Measurements from ENCODE around the gene BAK1. TPM values are rescaled to one million over a fixed set of nuclear protein-coding genes. Genes with fewer than 3 reads are reported as not detected.

BAK1 gene
- total and polyA plus RNA-seq, 2 donors (not counting 3 experiments of a cell fraction or from before 2014, with no cell fraction given): 25.4 to 37.1 TPM

DNA sequence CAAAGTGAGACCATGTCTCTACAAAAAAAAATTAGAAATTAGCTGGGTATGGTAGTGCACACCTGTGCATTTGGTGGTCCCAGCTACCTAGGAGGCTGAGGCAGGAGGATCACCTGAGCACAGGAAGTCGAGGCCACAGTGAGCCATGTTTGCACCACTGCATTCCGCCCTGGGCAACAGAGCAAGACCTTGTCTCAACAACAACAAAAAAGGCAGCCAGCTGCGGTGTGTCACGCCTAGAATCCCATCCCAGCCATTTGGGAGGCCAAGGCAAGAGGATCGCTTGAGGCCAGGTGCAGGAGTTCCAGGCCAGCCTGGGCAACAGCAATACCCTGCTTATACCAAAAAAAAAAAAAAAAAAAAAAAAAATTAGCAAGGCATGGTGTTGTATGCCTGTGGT, 1.1 kb upstream of the BAK1 start:
- DNase-seq (ENCODE audit: low read depth, low spot score) (no peak), FAIRE-seq (no peak)
- dilution Hi-C loops (cut with MboI; ENCODE audit: extremely low pct_ligation_motif_present, low sequenced_read_pairs): no loop called here
- H3K9me1 ChIP-seq (replicated peaks; ENCODE audit: control insufficient read depth, extremely low read depth, insufficient read depth, low read length): no peaks in the 10 kb centered on the region
- H3K4me1 ChIP-seq (ENCODE audit: control insufficient read depth, extremely low read depth, insufficient read depth, low read length): peaks cover 19% of the 10 kb centered on the region
- H3K4me3 ChIP-seq (replicated peaks in 1 of 3; ENCODE audit: insufficient read depth in 1 of 3, low read depth in 1 of 3, low read length in 3 of 3): no peak overlapping the region
- TF ChIP-seq, protein P1, sequence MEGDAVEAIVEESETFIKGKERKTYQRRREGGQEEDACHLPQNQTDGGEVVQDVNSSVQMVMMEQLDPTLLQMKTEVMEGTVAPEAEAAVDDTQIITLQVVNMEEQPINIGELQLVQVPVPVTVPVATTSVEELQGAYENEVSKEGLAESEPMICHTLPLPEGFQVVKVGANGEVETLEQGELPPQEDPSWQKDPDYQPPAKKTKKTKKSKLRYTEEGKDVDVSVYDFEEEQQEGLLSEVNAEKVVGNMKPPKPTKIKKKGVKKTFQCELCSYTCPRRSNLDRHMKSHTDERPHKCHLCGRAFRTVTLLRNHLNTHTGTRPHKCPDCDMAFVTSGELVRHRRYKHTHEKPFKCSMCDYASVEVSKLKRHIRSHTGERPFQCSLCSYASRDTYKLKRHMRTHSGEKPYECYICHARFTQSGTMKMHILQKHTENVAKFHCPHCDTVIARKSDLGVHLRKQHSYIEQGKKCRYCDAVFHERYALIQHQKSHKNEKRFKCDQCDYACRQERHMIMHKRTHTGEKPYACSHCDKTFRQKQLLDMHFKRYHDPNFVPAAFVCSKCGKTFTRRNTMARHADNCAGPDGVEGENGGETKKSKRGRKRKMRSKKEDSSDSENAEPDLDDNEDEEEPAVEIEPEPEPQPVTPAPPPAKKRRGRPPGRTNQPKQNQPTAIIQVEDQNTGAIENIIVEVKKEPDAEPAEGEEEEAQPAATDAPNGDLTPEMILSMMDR (IDR thresholded peaks at IDR 0.05; ENCODE audit: extremely low read depth in 1 of 2, insufficient read depth in 1 of 2, low read depth in 1 of 2, low read length in 2 of 2): no peak
- TF ChIP-seq POLR2AphosphoS5 (IDR thresholded peaks at IDR 0.05; ENCODE audit: insufficient read depth, low read depth, low read length) (no peak), MYC (IDR thresholded peaks at IDR 0.05; ENCODE audit: low read depth, low read length) (no peak), JUN (IDR thresholded peaks at IDR 0.05; ENCODE audit: borderline replicate concordance, insufficient read depth, insufficient read length, low read depth) (no peak)
- TF ChIP-seq, protein P2, sequence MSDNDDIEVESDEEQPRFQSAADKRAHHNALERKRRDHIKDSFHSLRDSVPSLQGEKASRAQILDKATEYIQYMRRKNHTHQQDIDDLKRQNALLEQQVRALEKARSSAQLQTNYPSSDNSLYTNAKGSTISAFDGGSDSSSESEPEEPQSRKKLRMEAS (IDR thresholded peaks at IDR 0.05; ENCODE audit: insufficient read depth, insufficient read length): no peak
- intact Hi-C loops (cut with micrococcal nuclease): loop anchor here (2.0 kb wide), 1 partner anchor 154 kb away; no protein-coding TSS in a partner anchor
- no peaks in the 10 kb centered on the region for H3K27me3 ChIP-seq (ENCODE audit: control insufficient read depth in 2 of 2, insufficient read depth in 2 of 2, low read length in 2 of 2)
- H3K27ac ChIP-seq (ENCODE audit: insufficient read depth, low read depth, low read length): no peak overlapping the region
- no TSS peak for BruUV-seq (replicated peaks)
- no peak overlapping the region for H3K4me2 ChIP-seq (ENCODE audit: insufficient read depth, low read length)
- no peak overlapping the region for H3K9ac ChIP-seq (replicated peaks; ENCODE audit: extremely low read depth, insufficient read depth, low read length)
- POLR2A ChIA-PET: no interaction called here
- H4K20me1 ChIP-seq (replicated peaks; ENCODE audit: control insufficient read depth, extremely low read depth, insufficient read depth, low read length): no peaks in the 10 kb centered on the region
- H3K79me2 ChIP-seq (ENCODE audit: control insufficient read depth, insufficient read depth, low read length): peaks cover 31% of the 10 kb centered on the region
- CTCF ChIA-PET: interaction anchor here (0.7 to 1.1 kb wide), 2 partner anchors 10 to 119 kb away, joined by 3 read pairs; no protein-coding TSS in a partner anchor
- H3K9me3 ChIP-seq (replicated peaks; ENCODE audit: control insufficient read depth, insufficient read depth, low read length): no peaks in the 10 kb centered on the region
- peaks cover 0 to 6% of the 10 kb centered on the region in 2 experiments for H3K36me3 ChIP-seq (ENCODE audit: control insufficient read depth in 2 of 2, extremely low read depth in 1 of 2, insufficient read depth in 2 of 2, low read length in 2 of 2)
- no peak overlapping the region for H2AFZ ChIP-seq (ENCODE audit: low read depth, low read length)
